VCaP (cell line): ENCODE results near the gene EOLA1.

Source experiments
- H3K27ac ChIP-seq: fragments of 450-650 bp; 2 replicates; pipeline ENCODE4 v1.5.1; 2017
- TF ChIP-seq, protein P1 (sequence below): fragments of 450-650 bp; conservative IDR thresholded peaks from 2 replicates; pipeline ENCODE4 v1.5.1; 2017; ENCODE audit warnings: mild to moderate bottlenecking, moderate library complexity

EOLA1 gene

GRCh38 chrX:149506349-149506748 lies 34.5 kb upstream of the EOLA1 start:
- TF ChIP-seq, protein P1, sequence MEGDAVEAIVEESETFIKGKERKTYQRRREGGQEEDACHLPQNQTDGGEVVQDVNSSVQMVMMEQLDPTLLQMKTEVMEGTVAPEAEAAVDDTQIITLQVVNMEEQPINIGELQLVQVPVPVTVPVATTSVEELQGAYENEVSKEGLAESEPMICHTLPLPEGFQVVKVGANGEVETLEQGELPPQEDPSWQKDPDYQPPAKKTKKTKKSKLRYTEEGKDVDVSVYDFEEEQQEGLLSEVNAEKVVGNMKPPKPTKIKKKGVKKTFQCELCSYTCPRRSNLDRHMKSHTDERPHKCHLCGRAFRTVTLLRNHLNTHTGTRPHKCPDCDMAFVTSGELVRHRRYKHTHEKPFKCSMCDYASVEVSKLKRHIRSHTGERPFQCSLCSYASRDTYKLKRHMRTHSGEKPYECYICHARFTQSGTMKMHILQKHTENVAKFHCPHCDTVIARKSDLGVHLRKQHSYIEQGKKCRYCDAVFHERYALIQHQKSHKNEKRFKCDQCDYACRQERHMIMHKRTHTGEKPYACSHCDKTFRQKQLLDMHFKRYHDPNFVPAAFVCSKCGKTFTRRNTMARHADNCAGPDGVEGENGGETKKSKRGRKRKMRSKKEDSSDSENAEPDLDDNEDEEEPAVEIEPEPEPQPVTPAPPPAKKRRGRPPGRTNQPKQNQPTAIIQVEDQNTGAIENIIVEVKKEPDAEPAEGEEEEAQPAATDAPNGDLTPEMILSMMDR: no peak
- no peak overlapping the region for H3K27ac ChIP-seq

DNA sequence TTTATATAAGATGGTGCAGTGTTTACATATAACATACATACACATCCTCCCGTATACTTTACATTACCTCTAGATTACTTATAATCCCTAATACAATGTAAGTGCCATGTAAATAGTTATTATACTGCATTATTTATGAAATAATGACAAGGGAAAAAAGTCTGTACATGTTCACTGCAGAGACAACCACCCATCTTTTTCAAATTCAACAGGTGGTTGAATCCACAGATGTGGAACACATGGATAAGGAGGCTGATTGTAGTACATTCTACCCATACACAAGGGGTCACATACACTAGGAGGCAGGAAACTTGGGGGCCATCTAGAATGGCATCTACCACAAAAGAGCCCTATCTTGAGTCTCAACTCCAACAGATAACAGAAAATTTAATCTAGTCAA lies 32.3 kb upstream of the EOLA1 start:
- TF ChIP-seq, protein P1: no peak
- H3K27ac ChIP-seq: no peak overlapping the region

DNA sequence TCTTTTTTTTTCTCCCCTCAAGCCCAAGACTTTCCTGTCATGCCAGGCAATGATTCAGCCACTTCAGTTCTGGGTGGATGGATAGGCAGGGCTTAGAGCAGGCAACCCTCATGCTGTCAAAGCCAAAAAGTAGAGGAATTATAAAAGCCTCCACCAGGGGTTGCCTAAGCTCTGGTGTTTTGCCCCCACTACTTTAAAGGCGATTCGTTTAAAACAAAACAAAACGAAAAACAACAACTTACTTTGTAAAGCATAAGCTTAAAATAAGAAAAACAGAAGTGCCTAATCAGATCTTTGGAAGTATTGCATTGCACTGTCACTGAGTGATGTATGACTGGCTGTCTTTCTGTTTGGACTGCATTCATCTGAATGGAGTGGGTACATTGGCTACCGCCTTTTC lies 30.4 kb upstream of the EOLA1 start:
- H3K27ac ChIP-seq: no peak overlapping the region
- TF ChIP-seq, protein P1: no peak

GRCh38 chrX:149511081-149511480 lies 29.7 kb upstream of the EOLA1 start:
- TF ChIP-seq, protein P1: no peak
- no peak overlapping the region for H3K27ac ChIP-seq

DNA sequence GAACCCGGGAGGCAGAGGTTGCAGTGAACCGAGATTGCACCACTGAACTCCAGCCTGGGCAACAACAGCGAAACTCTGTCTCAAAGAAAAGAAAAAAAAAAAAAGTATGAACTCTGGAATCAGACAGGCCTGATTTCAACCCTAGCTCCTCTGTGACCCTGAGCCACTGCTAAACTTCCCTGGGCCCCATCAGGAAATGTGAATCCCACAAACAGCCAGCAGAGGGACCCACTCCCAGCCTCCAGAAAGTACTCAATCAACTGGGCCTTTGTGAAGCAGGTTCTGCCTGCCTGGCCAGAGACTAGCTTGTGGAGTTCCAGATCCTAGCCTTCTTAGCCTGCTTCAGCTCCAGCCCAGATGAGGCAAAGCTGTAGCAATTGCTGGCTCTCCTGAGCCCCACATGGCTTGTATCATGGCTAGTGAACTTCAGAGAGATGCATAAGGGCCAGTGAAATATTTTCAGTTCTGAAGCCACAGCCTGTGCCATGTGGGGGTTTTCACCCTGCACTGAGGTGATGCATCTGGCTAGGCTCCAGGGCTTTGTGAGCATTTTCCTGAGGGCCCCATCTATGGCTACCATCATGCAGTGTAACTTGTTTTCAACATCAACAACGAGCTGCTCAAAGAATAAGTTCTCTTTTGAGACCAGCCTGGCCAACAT lies 28.5 kb upstream of the EOLA1 start:
- no peak overlapping the region for H3K27ac ChIP-seq
- TF ChIP-seq, protein P1: peak; percentile 66

- TF ChIP-seq, protein P1: no peak
- no peak overlapping the region for H3K27ac ChIP-seq
Measured at GRCh38 chrX:149513825-149514428, 26.9 kb upstream of the EOLA1 start.

GRCh38 chrX:149515954-149516602 lies 24.7 kb upstream of the EOLA1 start:
- TF ChIP-seq, protein P1: no peak
- H3K27ac ChIP-seq: no peak overlapping the region
